Heart left ventricle (tissue), 16 donors: ENCODE data around the gene GJD4. TPM values are rescaled to one million over a fixed set of nuclear protein-coding genes. Genes with fewer than 3 reads are reported as not detected.

Source experiments
- ATAC-seq, 4 donors: fragments of 200-7000 bp; cut with Tn5 transposase; one replicate each; pipeline ENCODE4 v1.9.1; 2020 to 2022; ENCODE audit warnings: moderate library complexity in 4 of 4, mild to moderate bottlenecking in 3 of 4, moderate number of reproducible peaks in 1 of 4
- DNase-seq, 5 donors: peaks; one replicate each; pipeline ENCODE4 v3.0.0-alpha.2; 2020
- H3K27ac ChIP-seq, 12 donors: fragments of 200-600 bp; sonication (generic) in 4 of 12; one replicate each; pipeline versions ENCODE4 v1.5.0 to v1.8.0; 2016 to 2022; ENCODE audit warnings: mild to moderate bottlenecking in 2 of 12
- H3K27me3 ChIP-seq, 9 donors: fragments of 200-600 bp; sonication (generic) in 2 of 9; one replicate each; pipeline versions ENCODE4 v1.5.1 to v1.8.0; 2016 to 2022; ENCODE audit warnings: mild to moderate bottlenecking in 3 of 9
- H3K36me3 ChIP-seq, 9 donors: fragments of 200-600 bp; sonication (generic) in 2 of 9; one replicate each; pipeline versions ENCODE4 v1.5.0 to v1.8.0; 2018 to 2022; ENCODE audit warnings: mild to moderate bottlenecking in 2 of 9
- H3K4me1 ChIP-seq, 12 donors: fragments of 200-600 bp; sonication (generic) in 4 of 12; one replicate each; pipeline versions ENCODE4 v1.5.0 to v1.8.0; 2016 to 2022; ENCODE audit warnings: mild to moderate bottlenecking in 3 of 12
- H3K4me3 ChIP-seq, 12 donors: fragments of 200-600 bp; sonication (generic) in 4 of 12; one replicate each; pipeline versions ENCODE4 v1.5.0 to v1.8.0; 2017 to 2022; ENCODE audit warnings: mild to moderate bottlenecking in 9 of 12, moderate library complexity in 4 of 12
- H3K9me3 ChIP-seq, 12 donors: fragments of 200-600 bp; sonication (generic) in 4 of 12; one replicate each; pipeline versions ENCODE4 v1.5.0 to v1.8.0; 2016 to 2022; ENCODE audit warnings: mild to moderate bottlenecking in 1 of 12
- POLR2A ChIP-seq, 2 donors: fragments of 450-650 bp; IDR thresholded peaks; one replicate each; pipeline ENCODE4 v1.6.1; 2017; ENCODE audit warnings: antibody characterized with exemption in 2 of 2, mild to moderate bottlenecking in 2 of 2, moderate library complexity in 2 of 2
- WGBS, 4 donors: extraction: QIAGEN DNeasy Blood & Tissue Kit in 2 of 4; methylation state at CpG; one replicate each; pipeline versions ENCODE4 v1.1.5 to v1.1.7; 2013 to 2018; 5-methylcytosine and 5-hydroxymethylcytosine counted together
- intact Hi-C, 10 donors: fragments of 100-400 bp; cut with DNase I; formaldehyde crosslinking; loops; one replicate each; pipeline versions ENCODE4 v1.11.1 to v1.14.2; 2022
- polyA plus RNA-seq, 2 donors: library from polyadenylated mRNA; stranded (reverse); fragments of 200-250 nt; gene quantifications; one replicate each; pipeline ENCODE4 v1.2.3, GENCODE V29; 2013
- total RNA-seq, 9 donors: library from RNA; depleted of rRNA in 2 of 9; stranded (reverse); fragments of >200 nt in 2 of 9; fragmentation: NEBNext Ultra II Directional in 3 of 9; extraction: Animal tissue kit (Norgen Biotek cat#: 25700) in 3 of 9; gene quantifications; one replicate each; pipeline versions ENCODE4 v1.1.0 to v1.2.4, GENCODE V29; 2016 to 2023
- TF ChIP-seq, protein P1 (sequence below), 12 donors: fragments of 200-600 bp; sonication (generic) in 4 of 12; IDR thresholded peaks; one replicate each; pipeline versions ENCODE4 v1.5.0 to v1.8.0; 2018 to 2022; ENCODE audit warnings: antibody characterized with exemption in 12 of 12, mild to moderate bottlenecking in 5 of 12
- donor health status: ischemic (EF 13 %, LVEDD 7.1; RV severe dilation, severe dysfunction).
- donor health status: healthy with polysubstance abuse.
- donor health status: DM: no; HTN: yes; CAD: no.
- donor health status: DM: no; HTN: no; CAD: no.
- donor health status: ischemic (EF 25% LVEDD 6.9; RV normal size, moderate dysfunction).
- donor health status: ischemic (EF 25% LVEDD 5.7; RV mildly dilated, moderate dysfunction).
- donor health status: healthy.
- donor health status: DM: yes; HTN: yes; CAD: no.
- donor health status: ischemic (EF 35%, LVEDD 5.7; RV mildly dilated, moderate dysfunction).
- donor health status: nonischemic (EF 11% LVEDD 7.7; RV severe dilation, severe dysfunction).
- donor health status: DM: yes; HTN: yes; CAD: no.
- donor health status: PGD.
- donor health status: ischemic (EF 29% LVEDD 5.4; RV normal size, mild dysfunction).
- donor health status: nonischemic (EF 23%, LVEDD 6.1; RV moderate dilation, normal function).

The GJD4 gene
- total and polyA plus RNA-seq, 11 donors, result not detected

DNA sequence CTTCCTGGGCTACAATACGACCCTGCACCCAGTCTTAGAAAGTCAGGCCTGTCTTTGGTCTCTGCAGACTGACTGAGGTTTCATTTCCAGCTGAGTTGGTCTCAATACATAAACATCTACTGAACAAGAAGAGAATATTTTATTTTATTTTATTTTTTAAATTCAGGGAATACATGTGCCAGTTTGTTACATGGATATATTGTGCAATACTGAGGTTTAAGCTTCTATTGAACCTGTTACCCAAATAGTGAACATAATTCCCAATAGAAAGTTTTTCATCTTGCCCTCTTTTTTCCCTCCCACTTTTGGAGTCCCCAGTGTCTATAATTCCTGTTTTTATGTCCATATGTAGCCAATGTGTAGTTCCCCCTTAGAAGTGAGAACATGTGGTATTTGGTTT, 26.3 kb downstream of the GJD4 start:
- TF ChIP-seq, protein P1, sequence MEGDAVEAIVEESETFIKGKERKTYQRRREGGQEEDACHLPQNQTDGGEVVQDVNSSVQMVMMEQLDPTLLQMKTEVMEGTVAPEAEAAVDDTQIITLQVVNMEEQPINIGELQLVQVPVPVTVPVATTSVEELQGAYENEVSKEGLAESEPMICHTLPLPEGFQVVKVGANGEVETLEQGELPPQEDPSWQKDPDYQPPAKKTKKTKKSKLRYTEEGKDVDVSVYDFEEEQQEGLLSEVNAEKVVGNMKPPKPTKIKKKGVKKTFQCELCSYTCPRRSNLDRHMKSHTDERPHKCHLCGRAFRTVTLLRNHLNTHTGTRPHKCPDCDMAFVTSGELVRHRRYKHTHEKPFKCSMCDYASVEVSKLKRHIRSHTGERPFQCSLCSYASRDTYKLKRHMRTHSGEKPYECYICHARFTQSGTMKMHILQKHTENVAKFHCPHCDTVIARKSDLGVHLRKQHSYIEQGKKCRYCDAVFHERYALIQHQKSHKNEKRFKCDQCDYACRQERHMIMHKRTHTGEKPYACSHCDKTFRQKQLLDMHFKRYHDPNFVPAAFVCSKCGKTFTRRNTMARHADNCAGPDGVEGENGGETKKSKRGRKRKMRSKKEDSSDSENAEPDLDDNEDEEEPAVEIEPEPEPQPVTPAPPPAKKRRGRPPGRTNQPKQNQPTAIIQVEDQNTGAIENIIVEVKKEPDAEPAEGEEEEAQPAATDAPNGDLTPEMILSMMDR (IDR thresholded peaks at IDR 0.05), result no peak
- TF ChIP-seq POLR2A (IDR thresholded peaks at IDR 0.05), result no peak
- ATAC-seq, result no peak
- intact Hi-C loops, result loop anchor here in 5 of 10 donors (10.0 kb wide), 4 partner anchors 507 to 1253 kb away; partner anchors contain the start of gene CREM (in 1 of the 5)
- no peak overlapping the region for H3K4me3 ChIP-seq
- H3K36me3 ChIP-seq, result no peaks in the 10 kb centered on the region
- no peaks in the 10 kb centered on the region for H3K9me3 ChIP-seq
- 88 to 100% (median 92%) methylated on average over 1 of the region's 1 CpG for WGBS, 4 donors
- H3K27ac ChIP-seq, result no peak overlapping the region
- peaks cover 0 to 1% (median 0%) of the 10 kb centered on the region in 9 donors for H3K27me3 ChIP-seq
- no peak for DNase-seq
- H3K4me1 ChIP-seq, result peaks cover 0 to 9% (median 0%) of the 10 kb centered on the region in 12 donors

DNA sequence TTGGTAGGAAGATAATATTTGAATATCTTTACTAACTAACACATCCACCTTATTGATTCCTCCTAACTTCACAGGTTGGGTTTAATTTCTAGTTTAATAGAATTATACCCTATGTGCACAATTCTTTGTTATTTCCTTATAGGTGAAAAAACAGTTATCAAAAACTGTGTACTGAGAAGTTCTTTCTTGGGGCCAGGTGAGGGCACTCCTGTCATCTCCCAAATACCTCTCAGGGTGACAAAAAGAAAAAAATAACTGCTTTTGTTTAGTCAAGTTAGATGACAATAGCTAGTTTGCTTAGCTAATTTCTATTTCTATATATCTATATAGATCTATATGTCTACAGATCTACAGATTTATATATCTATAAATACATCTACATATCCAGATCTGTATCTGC, 26.9 kb downstream of the GJD4 start:
- H3K27ac ChIP-seq, result no peak overlapping the region
- H3K27me3 ChIP-seq, result peaks cover 0 to 4% (median 0%) of the 10 kb centered on the region in 9 donors
- H3K4me3 ChIP-seq, result no peak overlapping the region
- no peaks in the 10 kb centered on the region for H3K36me3 ChIP-seq
- ATAC-seq (no peak), DNase-seq (no peak)
- no peaks in the 10 kb centered on the region for H3K9me3 ChIP-seq
- intact Hi-C loops, result loop anchor here in 5 of 10 donors (10.0 kb wide), 4 partner anchors 507 to 1253 kb away; partner anchors contain the start of gene CREM (in 1 of the 5)
- peaks cover 0 to 14% (median 1%) of the 10 kb centered on the region in 12 donors for H3K4me1 ChIP-seq
- TF ChIP-seq POLR2A (IDR thresholded peaks at IDR 0.05), result no peak
- TF ChIP-seq, protein P1 (IDR thresholded peaks at IDR 0.05), result no peak

DNA sequence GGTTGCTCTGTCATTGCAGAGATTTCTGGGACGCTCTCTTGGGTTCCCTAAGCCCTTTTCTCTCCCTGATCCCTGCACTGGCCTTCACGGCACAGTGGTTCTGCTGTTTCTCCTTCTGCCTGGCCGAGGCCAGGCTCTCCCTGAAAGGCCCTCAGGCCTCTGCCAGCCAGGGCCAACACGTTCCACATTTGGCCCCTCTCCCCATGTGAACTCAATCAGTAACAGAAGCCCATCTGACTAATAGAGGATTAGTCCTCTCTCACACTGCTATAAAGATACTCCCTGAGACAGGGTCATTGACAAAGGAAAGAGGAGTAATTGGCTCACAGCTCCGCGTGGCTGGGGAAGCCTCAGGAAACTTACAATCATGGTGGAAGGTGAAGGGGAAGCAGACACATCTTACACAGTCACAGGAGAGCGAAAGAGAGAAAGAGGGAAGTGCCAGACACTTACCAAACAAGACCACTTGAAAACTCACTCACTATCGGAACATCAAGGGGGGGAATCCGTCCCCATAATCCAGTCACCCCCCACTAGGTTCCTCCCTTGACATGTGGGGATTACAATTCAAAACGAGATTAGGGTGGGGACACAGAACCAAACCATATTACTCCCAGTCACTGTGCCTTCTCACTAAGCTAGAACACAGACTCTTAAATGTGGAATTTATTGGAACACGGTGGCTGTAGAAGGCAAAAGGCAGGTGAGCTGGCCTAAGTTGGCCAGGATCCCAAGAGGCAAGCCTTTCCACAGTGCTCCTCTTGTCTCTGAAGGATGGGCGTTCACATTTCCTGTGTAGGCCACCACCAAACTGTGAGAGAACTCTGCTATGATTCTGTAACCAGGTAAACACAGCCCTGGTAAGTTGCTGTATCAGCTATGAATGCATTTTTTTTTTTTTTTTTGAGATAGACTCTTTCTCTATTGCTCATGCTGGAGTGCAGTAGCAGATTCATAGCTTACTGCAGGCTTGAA, 28.2 kb downstream of the GJD4 start:
- Histone ChIP-seq H3K4me3 (no peak overlapping the region), H3K36me3 (peaks cover 0 to 4% (median 0%) of the 10 kb centered on the region in 9 donors), H3K27ac (no peak overlapping the region), H3K27me3 (peaks cover 0 to 9% (median 0%) of the 10 kb centered on the region in 9 donors), H3K9me3 (no peaks in the 10 kb centered on the region), H3K4me1 (peaks cover 0 to 23% (median 5%) of the 10 kb centered on the region in 12 donors)
- intact Hi-C loops, result loop anchor here in 5 of 10 donors (10.0 kb wide), 4 partner anchors 508 to 1252 kb away; partner anchors contain the start of gene CREM (in 1 of the 5)
- WGBS, 4 donors, result 61 to 68% (median 65%) methylated on average over 11 to 12 of the region's 12 CpGs
- TF ChIP-seq, protein P1 (IDR thresholded peaks at IDR 0.05), result no peak
- no peak for TF ChIP-seq POLR2A (IDR thresholded peaks at IDR 0.05)
- DNase-seq (no peak), ATAC-seq (peak in 1 of 4 donors; percentile 11)

DNA sequence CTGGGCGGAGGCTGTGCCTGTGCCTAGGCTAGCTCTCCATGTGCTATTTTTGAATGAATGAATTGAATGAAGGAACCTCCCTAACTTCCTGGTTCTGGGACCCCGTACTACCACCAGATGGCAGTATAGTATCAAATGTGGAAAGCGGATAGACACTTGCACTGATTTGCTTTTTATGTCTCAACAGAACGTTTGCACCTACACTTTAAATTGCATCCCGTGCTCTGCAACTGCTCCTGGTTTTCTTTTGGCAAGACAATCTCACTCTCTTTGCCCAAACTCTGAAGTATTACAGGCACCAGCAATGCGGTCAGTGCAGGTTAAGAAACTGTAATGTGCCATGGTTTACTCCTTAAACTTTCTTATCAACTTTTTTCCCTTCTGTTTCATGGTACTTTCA, 30.4 kb downstream of the GJD4 start:
- intact Hi-C loops, result loop anchor here (1.0 to 10.0 kb wide), 14 partner anchors 281 to 1249 kb away; partner anchors contain the start of gene CREM (in 1 of the 10)
- 9 to 12% (median 12%) methylated on average over 6 of the region's 6 CpGs for WGBS, 4 donors
- H3K27ac ChIP-seq, result no peak overlapping the region

More for the DNA sequence above, 30.4 kb downstream of the GJD4 start:
- Histone ChIP-seq H3K4me3 (no peak overlapping the region), H3K27me3 (peaks cover 0 to 22% (median 0%) of the 10 kb centered on the region in 9 donors), H3K9me3 (no peaks in the 10 kb centered on the region), H3K4me1 (peaks cover 0 to 35% (median 10%) of the 10 kb centered on the region in 12 donors), H3K36me3 (peaks cover 0 to 12% (median 0%) of the 10 kb centered on the region in 9 donors)
- DNase-seq, result peak in 1 of 5 donors; percentile 29
- peak; percentile 56 to 73 (median 62) for ATAC-seq
- TF ChIP-seq POLR2A (IDR thresholded peaks at IDR 0.05), result no peak
- TF ChIP-seq, protein P1 (IDR thresholded peaks at IDR 0.05), result peak; percentile 83 to 98 (median 92)
